ENCODE results near the gene TMEM61.

TMEM61 gene

GRCh38 chr1:54998100-54998499 lies 17.7 kb downstream of the TMEM61 start:
- DNase-seq (ENCODE audit: low read depth in 2 of 2), result no peak
- no peak for TF ChIP-seq CTCF (IDR thresholded peaks at IDR 0.05; ENCODE audit: low read depth, low read length)
- no peak overlapping the region for H3K4me3 ChIP-seq (replicated peaks in 1 of 2; ENCODE audit: low read depth in 2 of 2, low read length in 2 of 2)

GRCh38 chr1:54998677-54999076 lies 18.2 kb downstream of the TMEM61 start, which contains the start of gene BSND:
Gene BSND (plus strand): TSS chr1:54998933. CDS start chr1:54999187, 254 bp downstream.
- TF ChIP-seq CTCF (IDR thresholded peaks at IDR 0.05; ENCODE audit: low read depth, low read length), result no peak
- no peak within 1 kb of the TSS for H3K4me3 ChIP-seq (replicated peaks in 1 of 2; ENCODE audit: low read depth in 2 of 2, low read length in 2 of 2)
- no peak for DNase-seq (ENCODE audit: low read depth in 2 of 2)

GRCh38 chr1:55000110-55001085 lies 20.0 kb downstream of the TMEM61 start:
- H3K4me3 ChIP-seq (replicated peaks in 1 of 2; ENCODE audit: low read depth in 2 of 2, low read length in 2 of 2), result no peak overlapping the region
- DNase-seq (ENCODE audit: low read depth in 2 of 2), result no peak
- TF ChIP-seq CTCF (IDR thresholded peaks at IDR 0.05; ENCODE audit: low read depth, low read length), result no peak

GRCh38 chr1:55001311-55001710 lies 20.9 kb downstream of the TMEM61 start:
- no peak for TF ChIP-seq CTCF (IDR thresholded peaks at IDR 0.05; ENCODE audit: low read depth, low read length)
- DNase-seq (ENCODE audit: low read depth in 2 of 2), result no peak
- no peak overlapping the region for H3K4me3 ChIP-seq (replicated peaks in 1 of 2; ENCODE audit: low read depth in 2 of 2, low read length in 2 of 2)

GRCh38 chr1:55002686-55003085 lies 22.3 kb downstream of the TMEM61 start:
- no peak for TF ChIP-seq CTCF (IDR thresholded peaks at IDR 0.05; ENCODE audit: low read depth, low read length)
- no peak overlapping the region for H3K4me3 ChIP-seq (replicated peaks in 1 of 2; ENCODE audit: low read depth in 2 of 2, low read length in 2 of 2)
- DNase-seq (ENCODE audit: low read depth in 2 of 2), result no peak

- no peak overlapping the region for H3K4me3 ChIP-seq (replicated peaks in 1 of 2; ENCODE audit: low read depth in 2 of 2, low read length in 2 of 2)
- DNase-seq (ENCODE audit: low read depth in 2 of 2), result peak in 1 of 2 donors; percentile 15
- TF ChIP-seq CTCF (IDR thresholded peaks at IDR 0.05; ENCODE audit: low read depth, low read length), result no peak
These were observed 25.1 kb downstream of the TMEM61 start for GRCh38 chr1:55005351-55006140.
